ENCODE results near the gene VWA3A.

Gene VWA3A

GRCh38 chr16:22183901-22184614 is 91.7 kb downstream of the VWA3A start:
- no peak overlapping the region for H3K9ac ChIP-seq (ENCODE audit: low read depth, low read length)
- no peaks in the 10 kb centered on the region for H3K36me3 ChIP-seq (ENCODE audit: control insufficient read depth, insufficient read depth, low read length)
- H3K27ac ChIP-seq (ENCODE audit: low read depth, low read length) = no peak overlapping the region
- peaks cover under 1% of the 10 kb centered on the region; the same call in 1 of the 2 replicates for H3K27me3 ChIP-seq (ENCODE audit: control insufficient read depth, insufficient read depth, low read length)
- peaks cover 4% of the 10 kb centered on the region; the same call in 1 of the 2 replicates for H3K4me1 ChIP-seq (ENCODE audit: control insufficient read depth, insufficient read depth, low read length)
- no peaks in the 10 kb centered on the region for H3K9me3 ChIP-seq (ENCODE audit: control insufficient read depth, insufficient read depth, low read length)
- H3K4me3 ChIP-seq (ENCODE audit: low read depth, low read length) = no peak overlapping the region

DNA sequence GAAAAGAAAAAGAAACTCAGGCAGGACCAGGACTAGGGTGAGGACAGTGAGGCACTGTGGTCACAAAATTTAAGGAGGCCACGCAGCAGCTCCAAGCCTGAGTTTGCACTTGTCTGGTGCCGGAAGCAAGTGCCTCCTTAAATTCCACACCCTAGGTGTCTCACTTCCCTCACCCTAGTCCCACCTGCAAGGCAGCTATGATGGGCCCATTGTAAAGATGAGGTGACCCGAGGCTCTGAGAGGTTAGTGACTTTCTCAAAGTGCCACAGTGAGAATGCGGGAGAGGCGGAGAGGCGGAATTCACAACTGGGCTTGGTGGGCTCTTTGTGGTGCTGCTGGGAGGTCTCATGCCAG is 92.3 kb downstream of the VWA3A start:
- Histone ChIP-seq H3K36me3 (ENCODE audit: control insufficient read depth, insufficient read depth, low read length) (no peaks in the 10 kb centered on the region), H3K27ac (ENCODE audit: low read depth, low read length) (no peak overlapping the region), H3K27me3 (ENCODE audit: control insufficient read depth, insufficient read depth, low read length) (peaks cover 6% of the 10 kb centered on the region; the same call in 1 of the 2 replicates), H3K9me3 (ENCODE audit: control insufficient read depth, insufficient read depth, low read length) (no peaks in the 10 kb centered on the region), H3K4me3 (ENCODE audit: low read depth, low read length) (no peak overlapping the region), H3K4me1 (ENCODE audit: control insufficient read depth, insufficient read depth, low read length) (peaks cover 9% of the 10 kb centered on the region), H3K9ac (ENCODE audit: low read depth, low read length) (no peak overlapping the region)

- Histone ChIP-seq H3K27me3 (ENCODE audit: control insufficient read depth, insufficient read depth, low read length) (peaks cover 9% of the 10 kb centered on the region; the same call in 1 of the 2 replicates), H3K9me3 (ENCODE audit: control insufficient read depth, insufficient read depth, low read length) (no peaks in the 10 kb centered on the region), H3K4me1 (ENCODE audit: control insufficient read depth, insufficient read depth, low read length) (peaks cover 12% of the 10 kb centered on the region), H3K27ac (ENCODE audit: low read depth, low read length) (no peak overlapping the region), H3K9ac (ENCODE audit: low read depth, low read length) (no peak overlapping the region), H3K36me3 (ENCODE audit: control insufficient read depth, insufficient read depth, low read length) (no peaks in the 10 kb centered on the region), H3K4me3 (ENCODE audit: low read depth, low read length) (no peak overlapping the region)
Observed at GRCh38 chr16:22186517-22186916, 94.2 kb downstream of the VWA3A start.

DNA sequence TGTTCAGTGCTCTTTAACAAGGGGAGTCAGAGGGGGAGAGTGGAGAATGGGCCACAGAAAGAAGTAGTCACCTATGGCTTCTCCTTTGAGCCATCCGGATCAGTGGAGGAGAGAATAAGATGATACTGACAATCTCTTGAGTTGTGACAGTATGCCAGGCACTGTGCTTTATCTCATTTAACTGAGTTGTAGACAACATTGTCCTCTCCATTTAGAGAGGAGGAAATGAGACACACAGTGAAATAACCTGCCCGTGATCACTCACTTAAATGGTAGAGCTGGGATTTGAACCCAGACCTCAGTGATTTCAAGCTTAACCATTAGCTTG is 95.9 kb downstream of the VWA3A start:
- H3K4me3 ChIP-seq (ENCODE audit: low read depth, low read length) = no peak overlapping the region
- H3K36me3 ChIP-seq (ENCODE audit: control insufficient read depth, insufficient read depth, low read length) = no peaks in the 10 kb centered on the region
- H3K27me3 ChIP-seq (ENCODE audit: control insufficient read depth, insufficient read depth, low read length) = peaks cover 9% of the 10 kb centered on the region; the same call in 1 of the 2 replicates
- H3K9me3 ChIP-seq (ENCODE audit: control insufficient read depth, insufficient read depth, low read length) = no peaks in the 10 kb centered on the region
- peaks cover 20% of the 10 kb centered on the region for H3K4me1 ChIP-seq (ENCODE audit: control insufficient read depth, insufficient read depth, low read length)
- no peak overlapping the region for H3K9ac ChIP-seq (ENCODE audit: low read depth, low read length)
- no peak overlapping the region for H3K27ac ChIP-seq (ENCODE audit: low read depth, low read length)

- no peak overlapping the region for H3K27ac ChIP-seq (ENCODE audit: low read depth, low read length)
- peaks cover 9% of the 10 kb centered on the region; the same call in 1 of the 2 replicates for H3K27me3 ChIP-seq (ENCODE audit: control insufficient read depth, insufficient read depth, low read length)
- H3K4me1 ChIP-seq (ENCODE audit: control insufficient read depth, insufficient read depth, low read length) = peaks cover 20% of the 10 kb centered on the region
- peak overlapping the region; percentile 81; the same call in 1 of the 2 replicates for H3K4me3 ChIP-seq (ENCODE audit: low read depth, low read length)
- H3K9me3 ChIP-seq (ENCODE audit: control insufficient read depth, insufficient read depth, low read length) = no peaks in the 10 kb centered on the region
- H3K9ac ChIP-seq (ENCODE audit: low read depth, low read length) = no peak overlapping the region
- no peaks in the 10 kb centered on the region for H3K36me3 ChIP-seq (ENCODE audit: control insufficient read depth, insufficient read depth, low read length)
Observed at GRCh38 chr16:22188595-22189442, 96.5 kb downstream of the VWA3A start.

GRCh38 chr16:22189473-22190080 is 97.2 kb downstream of the VWA3A start:
- H3K27me3 ChIP-seq (ENCODE audit: control insufficient read depth, insufficient read depth, low read length) = peaks cover 9% of the 10 kb centered on the region; the same call in 1 of the 2 replicates
- H3K4me3 ChIP-seq (ENCODE audit: low read depth, low read length) = peak overlapping the region; percentile 81
- H3K9ac ChIP-seq (ENCODE audit: low read depth, low read length) = no peak overlapping the region; the same call in 1 of the 2 replicates
- H3K27ac ChIP-seq (ENCODE audit: low read depth, low read length) = no peak overlapping the region
- no peaks in the 10 kb centered on the region for H3K36me3 ChIP-seq (ENCODE audit: control insufficient read depth, insufficient read depth, low read length)
- H3K4me1 ChIP-seq (ENCODE audit: control insufficient read depth, insufficient read depth, low read length) = peaks cover 20% of the 10 kb centered on the region
- no peaks in the 10 kb centered on the region for H3K9me3 ChIP-seq (ENCODE audit: control insufficient read depth, insufficient read depth, low read length)

GRCh38 chr16:22190081-22190775 is 97.9 kb downstream of the VWA3A start:
- Histone ChIP-seq H3K9me3 (ENCODE audit: control insufficient read depth, insufficient read depth, low read length) (no peaks in the 10 kb centered on the region), H3K27me3 (ENCODE audit: control insufficient read depth, insufficient read depth, low read length) (peaks cover 9% of the 10 kb centered on the region; the same call in 1 of the 2 replicates), H3K36me3 (ENCODE audit: control insufficient read depth, insufficient read depth, low read length) (no peaks in the 10 kb centered on the region), H3K9ac (ENCODE audit: low read depth, low read length) (no peak overlapping the region; the same call in 1 of the 2 replicates), H3K27ac (ENCODE audit: low read depth, low read length) (no peak overlapping the region), H3K4me3 (ENCODE audit: low read depth, low read length) (peak overlapping the region; percentile 81), H3K4me1 (ENCODE audit: control insufficient read depth, insufficient read depth, low read length) (peaks cover 24% of the 10 kb centered on the region)

GRCh38 chr16:22190776-22191531 is 98.6 kb downstream of the VWA3A start:
- H3K9me3 ChIP-seq (ENCODE audit: control insufficient read depth, insufficient read depth, low read length) = no peaks in the 10 kb centered on the region
- peak overlapping the region; percentile 82 for H3K27ac ChIP-seq (ENCODE audit: low read depth, low read length)
- peak overlapping the region; percentile 82 for H3K4me3 ChIP-seq (ENCODE audit: low read depth, low read length)
- H3K9ac ChIP-seq (ENCODE audit: low read depth, low read length) = 0 out of 2 replicates have a peak overlapping the region, but pooled peaks have one; percentile 33
- peaks cover 26% of the 10 kb centered on the region for H3K4me1 ChIP-seq (ENCODE audit: control insufficient read depth, insufficient read depth, low read length)
- no peaks in the 10 kb centered on the region for H3K36me3 ChIP-seq (ENCODE audit: control insufficient read depth, insufficient read depth, low read length)
- H3K27me3 ChIP-seq (ENCODE audit: control insufficient read depth, insufficient read depth, low read length) = peaks cover 9% of the 10 kb centered on the region; the same call in 1 of the 2 replicates

DNA sequence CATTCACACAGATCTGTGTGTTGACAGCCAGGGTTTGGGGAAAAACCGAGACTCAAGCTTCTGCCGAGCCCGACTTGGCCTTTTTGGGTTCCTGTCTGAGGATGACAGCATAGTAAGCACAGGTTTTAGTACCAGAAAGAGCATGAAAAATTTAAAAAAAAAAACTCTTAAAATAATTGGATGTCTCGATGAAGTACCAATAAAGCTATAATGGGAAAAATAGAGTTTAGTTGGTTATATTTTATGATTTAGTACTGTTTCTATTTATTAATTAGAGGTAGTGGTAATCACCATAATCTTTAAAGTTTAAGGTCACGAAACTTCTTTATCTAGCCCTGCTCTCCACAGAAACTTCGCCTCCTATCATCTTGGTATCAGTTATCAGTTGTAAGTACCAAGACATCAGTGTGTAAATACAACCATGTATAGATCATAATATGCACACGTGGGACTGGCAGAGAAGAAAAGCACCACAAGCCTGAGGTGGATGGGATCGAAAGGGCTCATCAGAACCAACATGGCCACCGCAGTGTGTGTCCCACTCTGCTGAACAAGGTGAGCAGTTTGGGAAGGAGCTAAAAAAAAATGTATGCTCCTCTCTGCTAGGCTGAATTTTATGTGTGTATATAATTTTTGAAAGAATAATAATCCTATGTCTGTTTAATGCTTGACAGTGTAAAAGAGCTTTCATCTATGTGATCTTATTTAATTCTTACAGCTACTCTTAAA is 99.4 kb downstream of the VWA3A start:
- H3K27ac ChIP-seq (ENCODE audit: low read depth, low read length) = peak overlapping the region; percentile 82
- no peaks in the 10 kb centered on the region for H3K9me3 ChIP-seq (ENCODE audit: control insufficient read depth, insufficient read depth, low read length)
- no peaks in the 10 kb centered on the region for H3K36me3 ChIP-seq (ENCODE audit: control insufficient read depth, insufficient read depth, low read length)
- H3K4me3 ChIP-seq (ENCODE audit: low read depth, low read length) = peak overlapping the region; percentile 82
- H3K9ac ChIP-seq (ENCODE audit: low read depth, low read length) = no peak overlapping the region
- peaks cover 26% of the 10 kb centered on the region for H3K4me1 ChIP-seq (ENCODE audit: control insufficient read depth, insufficient read depth, low read length)
- H3K27me3 ChIP-seq (ENCODE audit: control insufficient read depth, insufficient read depth, low read length) = peaks cover 9% of the 10 kb centered on the region; the same call in 1 of the 2 replicates

Measured in HUES48 (cell line).